ENCODE results near the gene NLRP3.
"Not testable (repeated sequence)": the region's sequence is repeated elsewhere in the genome, so short reads cannot be mapped to it uniquely, and the experiment has no call there.

The NLRP3 gene

DNA sequence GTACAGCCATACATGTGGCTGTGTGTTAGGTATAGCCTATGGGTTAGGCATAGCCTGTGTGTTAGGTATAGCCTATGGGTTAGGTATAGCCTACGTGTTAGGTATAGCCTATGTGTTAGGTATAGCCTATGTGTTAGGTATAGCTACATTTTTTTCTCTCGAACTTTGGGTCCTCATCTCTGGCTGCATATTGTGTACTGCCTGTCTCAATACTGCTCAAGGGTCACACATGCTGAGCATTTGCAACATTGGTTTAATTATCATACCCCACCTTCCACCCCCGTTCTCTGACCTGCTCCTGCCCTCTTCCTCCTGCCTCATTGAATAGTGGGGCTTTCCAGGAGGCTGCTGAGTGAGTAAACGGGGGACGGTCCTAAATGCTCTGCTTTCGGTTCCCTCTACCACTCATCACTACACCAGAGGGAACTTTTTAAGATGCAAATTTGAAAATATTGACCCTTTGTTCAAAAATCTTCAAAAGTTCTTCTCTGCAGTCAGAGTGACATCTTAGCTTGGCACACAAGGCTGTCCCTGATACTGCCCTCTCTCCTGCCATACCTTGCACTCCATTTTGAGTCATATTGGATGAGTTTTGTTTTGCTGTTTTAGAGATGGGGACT, 24.1 kb downstream of the NLRP3 start:
- DNase-seq = no peak

DNA sequence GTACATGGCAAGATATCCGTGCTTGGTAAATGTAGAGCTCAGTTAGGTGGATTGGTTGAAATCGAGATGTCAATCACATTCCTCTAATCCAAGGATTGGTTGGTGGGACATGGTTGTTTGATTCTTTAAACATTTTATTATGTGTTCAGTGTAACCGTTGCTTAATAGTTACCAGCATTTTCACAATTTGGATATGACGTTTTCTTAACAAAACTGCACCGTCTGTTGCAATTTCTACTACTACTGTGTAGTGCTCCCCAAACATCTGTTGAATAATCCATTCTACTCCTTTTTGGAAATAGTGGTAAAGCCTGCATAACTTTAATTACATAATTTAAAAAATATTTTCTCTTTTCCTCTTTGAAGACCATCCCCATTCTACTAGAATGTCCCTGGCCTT, 25.6 kb downstream of the NLRP3 start:
- no peak for DNase-seq

DNA sequence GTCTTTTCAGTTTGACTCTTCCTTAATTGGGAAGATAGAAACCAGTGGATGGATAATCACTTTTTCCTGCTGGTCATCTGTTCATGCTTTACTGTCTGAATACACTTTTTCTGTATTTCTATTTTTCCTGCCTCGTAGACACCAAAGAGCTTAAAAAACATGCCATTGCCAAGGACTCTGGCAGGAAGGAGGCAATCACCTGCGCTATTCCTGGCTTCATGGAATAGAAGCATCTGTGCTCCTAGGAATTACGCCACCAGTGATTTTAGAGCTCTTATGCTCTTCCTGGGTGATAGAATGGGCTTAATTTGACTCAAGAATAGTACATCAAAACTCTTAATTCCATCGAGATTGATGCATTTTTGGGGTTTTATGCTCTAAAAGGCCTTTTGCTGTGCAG, 26.2 kb downstream of the NLRP3 start:
- no peak for DNase-seq

DNA sequence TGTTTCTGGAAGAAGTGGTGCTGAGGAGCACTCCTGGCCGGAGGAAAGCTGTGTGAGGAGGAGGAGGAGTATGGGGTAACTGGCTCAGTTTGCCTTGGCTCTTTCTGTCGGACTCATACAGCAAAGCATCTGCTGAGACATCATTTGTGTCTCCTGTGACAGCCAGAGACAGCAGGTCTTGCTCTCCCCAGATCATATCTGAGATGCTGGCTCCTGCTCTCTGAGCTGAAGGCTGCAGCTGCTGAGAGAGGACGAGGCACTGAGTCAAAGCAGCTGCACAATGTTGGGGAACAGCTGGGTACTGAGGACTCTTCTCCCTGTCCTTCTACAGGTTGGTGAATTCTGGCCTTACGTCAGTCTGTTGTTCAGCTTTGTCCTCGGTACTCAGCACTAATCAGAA, 27.7 kb downstream of the NLRP3 start:
- no peak for DNase-seq

DNA sequence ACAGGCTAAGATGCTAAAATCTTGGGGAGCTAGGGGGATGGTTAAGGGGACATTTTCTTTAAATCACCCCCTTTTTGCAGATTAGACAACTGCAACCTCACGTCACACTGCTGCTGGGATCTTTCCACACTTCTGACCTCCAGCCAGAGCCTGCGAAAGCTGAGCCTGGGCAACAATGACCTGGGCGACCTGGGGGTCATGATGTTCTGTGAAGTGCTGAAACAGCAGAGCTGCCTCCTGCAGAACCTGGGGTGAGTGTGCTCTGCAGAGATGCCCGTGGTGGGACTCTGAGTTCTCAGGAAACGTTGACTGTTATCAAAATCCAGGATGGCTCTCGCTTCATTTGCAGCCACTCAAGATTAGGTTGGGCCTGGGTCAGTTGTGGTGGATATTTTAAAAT, 28.6 kb downstream of the NLRP3 start:
- no peak for DNase-seq

DNA sequence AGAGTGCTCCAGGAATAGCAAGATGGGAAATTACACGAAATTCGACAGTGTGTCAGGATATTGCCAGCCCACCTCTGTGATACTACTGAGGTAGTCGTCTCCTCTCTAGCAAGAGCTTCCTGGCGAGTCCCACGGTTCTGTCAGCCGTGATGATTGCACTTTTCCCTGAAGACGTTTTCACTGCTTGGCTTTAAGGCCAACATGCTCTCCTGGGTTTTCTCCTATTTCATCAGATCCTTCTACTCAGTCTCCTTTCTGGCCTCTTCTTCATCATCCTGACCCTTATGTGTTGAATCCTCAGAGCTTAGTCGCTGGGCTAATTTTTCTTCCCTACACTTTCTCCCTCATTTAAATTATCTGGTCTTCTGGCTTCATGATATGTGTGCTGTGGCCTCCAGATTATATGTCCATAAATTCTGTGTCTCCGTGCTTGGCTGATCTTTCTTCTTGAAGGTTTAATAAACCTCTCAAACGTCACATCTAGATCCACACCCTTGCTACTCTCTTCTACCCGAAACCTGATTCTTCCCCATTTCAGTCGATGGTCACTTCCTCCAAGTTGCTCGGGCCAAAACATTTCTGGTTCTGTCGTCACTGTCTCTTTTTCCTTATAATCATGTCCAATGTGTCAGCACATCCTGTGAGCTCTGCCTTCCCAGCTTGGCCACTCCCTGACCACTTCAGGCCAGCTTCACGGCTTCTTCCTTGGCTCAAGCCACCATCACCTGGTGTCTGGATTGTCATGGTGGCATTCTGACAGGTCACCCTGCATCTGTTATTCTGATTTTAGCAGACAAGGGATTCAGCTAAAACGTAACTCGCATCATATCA, 29.8 kb downstream of the NLRP3 start:
- DNase-seq = no peak

DNA sequence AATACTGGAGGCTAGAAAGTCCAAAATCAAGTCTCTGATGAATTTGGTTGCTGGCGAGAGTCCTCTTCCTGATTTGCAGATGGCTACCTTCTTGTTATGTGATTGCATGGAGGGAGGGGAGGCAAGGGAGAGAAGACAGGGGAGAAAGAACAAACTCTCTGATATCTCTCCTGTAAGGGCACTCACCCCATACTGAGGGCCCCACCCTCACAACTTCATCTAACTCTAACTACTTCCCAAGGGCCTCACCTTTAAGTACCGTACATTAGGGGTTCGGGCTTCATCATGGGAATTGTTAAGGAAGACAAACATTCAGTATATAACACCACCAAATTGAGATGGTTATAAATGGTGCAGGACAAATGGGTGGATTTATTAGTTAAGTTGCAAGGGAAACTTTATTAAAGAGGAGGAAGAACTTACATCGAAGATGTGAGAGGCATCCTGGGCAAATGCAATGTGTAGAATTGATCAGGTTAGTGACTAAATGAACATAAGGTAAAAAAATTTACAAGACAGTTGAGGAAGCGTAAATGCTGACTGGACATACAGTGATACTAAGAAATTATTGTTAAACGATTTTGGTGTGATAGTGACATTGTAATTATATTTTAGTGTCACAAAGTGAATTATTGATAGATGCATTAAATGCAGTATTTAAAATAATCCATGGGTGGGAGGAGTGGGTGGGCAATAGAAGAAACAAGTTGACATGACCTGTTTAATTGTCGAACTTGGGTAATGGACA, 31.4 kb downstream of the NLRP3 start:
- no peak for DNase-seq

DNA sequence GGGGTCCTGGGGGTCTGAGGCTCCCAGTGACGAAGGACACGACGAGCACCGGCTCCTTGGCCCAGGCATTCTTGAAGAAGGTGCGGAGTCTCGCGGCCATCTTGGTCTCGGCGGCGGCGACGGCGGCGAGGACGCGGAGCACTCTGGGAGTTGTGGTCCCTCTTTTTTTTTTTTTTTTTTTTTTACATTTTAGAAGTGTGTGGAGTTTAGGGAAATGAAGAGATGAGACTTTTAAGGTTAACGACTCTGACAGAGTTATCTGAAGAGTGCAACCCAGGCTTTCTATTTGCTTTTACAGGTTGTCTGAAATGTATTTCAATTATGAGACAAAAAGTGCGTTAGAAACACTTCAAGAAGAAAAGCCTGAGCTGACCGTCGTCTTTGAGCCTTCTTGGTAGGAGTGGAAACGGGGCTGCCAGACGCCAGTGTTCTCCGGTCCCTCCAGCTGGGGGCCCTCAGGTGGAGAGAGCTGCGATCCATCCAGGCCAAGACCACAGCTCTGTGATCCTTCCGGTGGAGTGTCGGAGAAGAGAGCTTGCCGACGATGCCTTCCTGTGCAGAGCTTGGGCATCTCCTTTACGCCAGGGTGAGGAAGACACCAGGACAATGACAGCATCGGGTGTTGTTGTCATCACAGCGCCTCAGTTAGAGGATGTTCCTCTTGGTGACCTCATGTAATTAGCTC, 32.3 kb downstream of the NLRP3 start:
- peak; percentile 89 for DNase-seq

DNA sequence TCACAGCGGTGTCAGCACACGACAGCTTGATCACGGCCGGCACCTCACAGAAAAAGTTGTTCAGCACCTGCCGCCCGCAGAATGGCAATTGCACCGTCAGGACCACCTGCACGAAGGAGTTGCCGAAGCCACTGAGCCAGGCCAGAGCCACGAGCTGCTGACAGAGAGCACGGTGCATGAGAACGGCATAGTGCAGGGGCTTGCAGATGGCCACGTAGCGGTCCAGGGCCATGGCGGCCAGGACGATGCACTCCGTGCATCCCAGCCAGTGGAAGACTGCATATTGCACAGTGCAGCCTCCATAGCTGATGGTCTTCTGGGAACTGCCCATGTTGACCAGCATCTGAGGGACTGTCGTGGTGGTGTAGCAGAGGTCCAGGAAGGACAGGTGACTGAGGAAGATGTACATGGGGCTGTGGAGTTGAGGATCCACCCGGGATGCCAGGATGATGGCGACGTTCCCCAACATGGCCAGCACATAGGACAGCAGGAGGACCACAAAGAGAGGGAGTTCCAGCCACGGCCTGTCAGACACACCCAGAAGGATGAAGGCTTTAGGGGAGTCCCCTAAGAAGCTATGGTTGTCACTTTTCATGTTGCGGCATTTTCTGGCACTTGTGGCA, 35.5 kb downstream of the NLRP3 start:
- no peak for DNase-seq

DNA sequence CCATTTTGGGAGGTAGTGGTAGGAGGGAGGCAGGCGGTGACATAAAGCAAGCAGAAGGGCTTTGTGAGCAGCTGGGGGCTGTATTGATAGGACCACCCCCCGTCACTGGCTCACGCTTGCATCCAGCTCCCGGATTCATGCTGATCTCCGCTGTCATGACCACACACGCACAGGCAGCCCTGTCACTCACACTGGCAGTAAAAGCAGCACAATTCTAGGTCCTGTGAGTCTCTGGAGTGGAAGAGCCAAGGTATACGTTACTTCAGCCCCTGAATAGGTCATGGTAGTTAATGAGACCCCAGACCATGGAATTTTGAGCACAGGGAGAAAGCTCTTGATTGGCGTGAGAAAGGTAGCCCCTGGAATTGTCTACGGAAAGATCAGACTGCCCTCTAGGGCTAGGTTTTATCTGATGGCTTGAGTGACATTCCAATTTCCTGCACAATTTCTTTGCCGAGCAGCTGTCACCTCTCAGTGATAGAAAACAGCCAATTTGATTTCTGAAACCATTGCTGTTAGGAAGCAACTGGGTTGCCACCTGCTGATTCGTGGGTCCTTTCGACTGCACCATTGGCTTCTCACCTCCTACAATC, 36.6 kb downstream of the NLRP3 start:
- DNase-seq = no peak

DNA sequence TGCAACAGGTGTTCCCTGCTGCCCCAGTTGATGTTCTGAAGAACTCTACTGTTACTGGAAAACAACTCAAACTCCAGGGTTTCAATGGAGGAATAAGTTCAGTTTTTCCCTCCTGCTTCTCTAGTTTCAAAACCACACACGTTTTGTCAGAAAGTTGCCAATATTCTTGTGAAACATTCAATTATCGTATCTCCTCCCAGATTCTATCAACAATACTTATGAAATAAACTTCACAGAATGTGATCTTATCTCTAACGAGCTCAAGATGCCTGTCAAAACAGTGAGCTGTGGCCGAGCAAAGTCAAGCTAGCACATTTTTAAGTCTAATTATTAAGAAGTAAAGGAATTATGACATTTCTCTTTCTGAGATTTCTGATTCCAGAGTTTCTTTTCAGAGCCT, 37.3 kb downstream of the NLRP3 start:
- no peak for DNase-seq

DNA sequence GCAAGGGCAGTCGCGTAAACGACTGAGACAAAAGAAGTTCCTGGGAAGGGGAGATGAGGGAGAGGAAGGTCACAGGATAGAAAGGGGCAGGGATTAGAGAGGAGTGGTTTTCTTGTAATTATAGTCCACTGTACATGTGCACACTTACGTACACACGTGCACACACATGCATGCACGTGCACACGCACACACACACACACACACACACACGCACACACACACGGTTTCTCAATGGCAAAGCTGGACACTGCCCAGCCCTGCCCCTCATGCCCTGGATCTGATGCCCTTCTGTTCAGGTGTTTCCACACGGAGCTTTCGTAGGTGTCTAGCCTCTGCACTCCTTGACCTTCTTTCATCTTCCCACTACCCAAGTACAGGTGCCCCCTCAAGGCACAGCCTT, 38.0 kb downstream of the NLRP3 start:
- DNase-seq = no peak

DNA sequence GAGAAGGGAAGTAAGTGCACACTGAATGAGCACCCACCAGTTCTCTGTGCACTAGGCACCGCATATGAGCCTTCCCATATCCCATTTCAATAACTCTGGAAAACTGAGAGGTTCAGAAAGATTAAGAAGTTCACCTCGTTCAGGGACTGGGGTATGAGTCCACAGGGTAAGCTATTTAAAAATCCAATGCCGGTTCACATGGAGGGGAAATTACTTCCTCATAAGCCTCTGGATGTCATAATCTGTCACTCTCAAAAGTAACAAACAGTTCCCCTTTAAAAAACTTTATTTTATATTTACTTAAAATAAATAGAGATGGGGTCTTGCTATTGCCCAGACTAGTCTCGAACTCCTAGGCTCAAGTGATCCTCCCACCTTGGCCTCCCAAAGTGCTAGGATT, 40.0 kb downstream of the NLRP3 start:
- no peak for DNase-seq

DNA sequence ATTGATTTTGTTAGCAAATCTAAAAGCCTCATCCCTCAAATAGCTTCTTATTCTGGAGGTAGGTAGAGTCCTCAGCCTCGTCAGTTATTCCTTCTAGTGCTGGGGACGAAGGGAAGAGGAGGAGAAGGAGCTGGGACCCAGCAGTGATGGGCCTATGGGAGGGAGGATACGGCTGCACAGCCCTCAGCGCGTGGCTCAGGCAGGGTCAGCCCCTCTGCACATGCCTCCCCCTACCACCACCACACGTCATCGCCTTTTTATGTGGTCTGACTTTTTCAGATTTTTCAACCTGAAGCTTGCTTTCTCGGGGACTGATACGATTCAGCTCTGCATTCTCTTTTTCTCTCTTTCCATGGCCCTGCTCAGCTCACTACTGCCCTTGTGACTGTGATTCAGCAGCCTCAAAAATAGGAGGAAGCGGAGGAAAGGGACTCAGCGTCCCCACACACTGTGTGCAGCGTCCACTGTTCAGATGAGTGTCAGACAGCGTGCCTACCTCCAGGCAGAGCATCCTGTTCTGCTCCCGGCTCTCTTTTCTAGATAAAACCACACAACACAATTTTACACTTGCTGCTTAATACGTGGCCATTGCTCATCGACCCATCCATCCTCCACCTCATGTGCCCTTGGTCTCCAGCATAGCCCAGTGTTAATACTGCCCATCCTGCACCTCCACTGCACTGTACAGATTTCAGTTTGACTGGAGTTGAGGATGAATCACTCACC, 41.1 kb downstream of the NLRP3 start:
- peak; percentile 23 for DNase-seq

DNA sequence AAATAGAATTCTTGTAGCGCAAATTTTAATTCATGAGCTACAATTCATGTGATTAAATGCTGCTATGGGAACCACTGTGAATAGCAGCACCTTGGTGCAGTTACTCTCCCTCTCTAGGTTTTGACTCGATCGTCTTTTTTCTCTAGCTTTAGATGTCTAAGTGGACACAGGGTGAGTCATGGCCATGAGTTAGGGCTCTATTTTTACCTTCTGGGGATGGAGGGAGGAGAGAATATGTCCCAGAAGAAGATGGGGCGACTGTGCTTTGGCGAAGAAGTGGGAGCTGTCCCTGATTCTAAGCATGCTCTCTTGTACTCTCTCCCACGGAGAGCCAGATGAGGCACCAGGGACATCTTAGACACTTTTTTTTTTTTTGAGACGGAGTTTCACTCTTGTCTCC, 43.5 kb downstream of the NLRP3 start:
- DNase-seq = no peak

DNA sequence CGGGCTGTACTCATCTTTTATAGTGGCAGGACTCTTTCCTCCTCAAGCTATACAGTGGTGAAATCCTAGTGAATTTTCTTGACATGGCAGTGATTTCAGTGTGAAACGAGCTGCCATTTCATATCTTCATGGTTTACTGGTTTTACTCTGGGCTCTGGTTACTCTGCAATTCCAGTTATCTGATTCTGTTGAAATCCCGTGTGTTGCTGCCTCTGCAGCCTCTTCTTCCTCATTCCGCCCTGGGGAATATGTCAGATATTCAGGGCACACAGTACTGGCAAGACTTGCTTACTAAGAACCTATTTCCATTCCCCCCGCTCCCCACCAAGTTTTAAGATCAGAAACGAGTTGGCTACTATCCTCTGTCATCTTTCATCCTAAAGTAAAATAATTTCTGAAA, 49.8 kb downstream of the NLRP3 start:
- no peak for DNase-seq

DNA sequence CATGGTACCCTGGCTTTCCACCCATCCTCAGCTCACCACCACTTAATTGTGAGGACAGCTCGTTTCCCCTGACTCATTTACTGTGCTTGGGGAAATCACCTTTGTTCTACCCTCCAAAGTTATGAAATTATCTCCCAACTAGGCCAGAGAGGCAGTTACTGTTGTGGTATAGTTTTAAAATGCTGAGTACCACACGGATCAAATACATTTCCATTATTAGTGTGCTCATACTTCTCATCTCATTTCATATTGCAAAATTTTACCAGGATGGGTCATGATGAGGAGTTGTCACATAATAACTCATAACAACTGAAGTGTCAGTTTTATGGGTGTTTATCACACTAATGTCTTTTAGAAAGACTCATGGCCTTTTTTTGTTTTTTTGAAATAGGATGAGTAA, 51.2 kb downstream of the NLRP3 start:
- no peak for DNase-seq

DNA sequence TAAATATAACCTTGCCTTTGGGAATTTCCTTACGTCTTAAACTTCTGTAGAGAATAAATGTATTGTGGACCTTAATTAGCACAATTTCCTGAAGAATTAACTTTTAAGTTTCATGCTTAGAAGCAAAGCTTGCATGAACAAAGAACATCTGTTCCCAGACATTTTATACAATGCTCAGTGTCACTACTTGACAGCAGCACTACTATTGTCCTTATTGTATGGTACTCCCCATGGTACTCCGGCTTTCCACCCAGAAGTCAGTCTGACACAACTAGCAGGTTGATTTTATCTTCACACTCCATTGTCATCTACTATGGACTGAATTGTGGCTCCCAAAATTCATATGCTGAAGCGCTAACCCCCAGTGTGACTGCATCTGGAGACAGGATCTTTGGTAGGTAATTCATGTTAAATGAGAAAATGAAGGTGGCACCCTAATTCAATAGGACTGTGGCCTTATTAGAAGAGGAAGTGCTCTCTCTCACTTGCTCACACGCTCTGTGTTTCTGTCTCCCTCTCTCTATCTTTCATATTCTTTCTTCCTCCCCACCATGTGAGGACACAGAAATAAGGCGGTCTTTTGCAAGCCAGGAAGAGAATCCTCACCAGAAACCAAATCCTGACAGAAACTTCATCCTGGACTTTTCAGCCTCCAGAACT, 52.6 kb downstream of the NLRP3 start:
- DNase-seq = no peak

DNA sequence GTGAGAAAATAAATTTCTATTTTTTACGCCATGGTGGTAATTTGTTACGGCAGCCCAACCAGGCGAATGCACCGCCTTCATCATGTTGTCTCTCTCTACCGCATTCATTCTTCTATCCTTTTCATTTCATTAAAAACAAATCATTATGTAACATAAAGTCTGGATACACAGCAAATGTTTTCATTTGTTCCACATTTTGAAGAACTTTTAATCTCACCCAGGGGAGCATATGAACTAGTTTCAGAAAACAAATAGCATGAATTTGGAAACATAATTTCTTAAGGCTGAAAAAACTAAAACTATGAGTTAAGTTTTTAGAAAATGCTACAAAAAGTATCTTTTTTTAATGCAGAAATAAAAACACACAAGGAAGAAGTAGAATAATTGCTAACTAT, 53.2 kb downstream of the NLRP3 start:
- no peak for DNase-seq

DNA sequence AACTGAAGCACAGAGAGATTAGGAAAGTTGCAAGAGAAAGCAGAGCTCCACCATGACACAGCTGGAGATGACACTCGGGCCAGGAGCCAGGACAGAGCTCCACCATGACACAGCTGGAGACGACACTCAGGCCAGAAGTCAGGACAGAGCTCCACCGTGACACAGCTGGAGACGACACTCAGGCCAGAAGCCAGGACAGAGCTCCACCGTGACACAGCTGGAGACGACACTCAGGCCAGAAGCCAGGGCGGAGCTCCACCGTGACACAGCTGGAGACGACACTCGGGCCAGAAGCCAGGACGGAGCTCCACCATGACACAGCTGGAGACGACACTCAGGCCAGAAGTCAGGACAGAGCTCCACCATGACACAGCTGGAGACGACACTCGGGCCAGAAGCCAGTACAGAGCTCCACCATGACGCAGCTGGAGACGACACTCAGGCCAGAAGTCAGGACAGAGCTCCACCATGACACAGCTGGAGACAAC, 55.0 kb downstream of the NLRP3 start:
- not testable (repeated sequence) for DNase-seq

DNA sequence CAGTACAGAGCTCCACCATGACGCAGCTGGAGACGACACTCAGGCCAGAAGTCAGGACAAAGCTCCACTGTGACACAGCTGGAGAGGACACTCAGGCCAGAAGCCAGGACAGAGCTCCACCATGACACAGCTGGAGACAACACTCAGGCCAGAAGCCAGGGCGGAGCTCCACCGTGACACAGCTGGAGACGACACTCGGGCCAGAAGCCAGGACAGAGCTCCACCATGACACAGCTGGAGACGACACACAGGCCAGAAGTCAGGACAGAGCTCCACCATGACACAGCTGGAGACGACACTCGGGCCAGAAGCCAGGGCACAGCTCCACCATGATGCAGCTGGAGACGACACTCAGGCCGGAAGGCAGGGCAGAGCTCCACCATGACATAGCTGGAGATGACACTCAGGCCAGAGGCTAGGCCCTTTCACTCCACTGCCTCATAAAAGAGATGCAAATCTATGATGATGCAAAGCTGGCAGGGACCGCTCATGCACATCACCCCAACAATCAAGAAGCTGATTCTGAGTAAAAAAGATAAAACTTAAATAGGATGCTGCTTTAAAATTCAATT, 55.6 kb downstream of the NLRP3 start:
- DNase-seq = no peak
